Ectodermal cell (in vitro differentiated cells): ENCODE results near the gene MAN1C1.

Experiments used
- H3K27ac ChIP-seq: 2 replicates; pipeline ENCODE4 v1.7.0; 2013; ENCODE audit warnings: mild to moderate bottlenecking, low read depth, low read length; ENCODE audit not compliant: insufficient read depth, poor library complexity, severe bottlenecking
- H3K27me3 ChIP-seq: 2 replicates; pipeline ENCODE4 v1.7.0; 2013; ENCODE audit warnings: mild to moderate bottlenecking, low read length; ENCODE audit not compliant: insufficient read depth, control insufficient read depth, poor library complexity, severe bottlenecking
- H3K36me3 ChIP-seq: one replicate; pipeline ENCODE4 v1.7.0; 2013; ENCODE audit warnings: low read length; ENCODE audit not compliant: control insufficient read depth, insufficient read depth
- H3K4me1 ChIP-seq: one replicate; pipeline ENCODE4 v1.7.0; 2013; ENCODE audit warnings: low read length; ENCODE audit not compliant: control insufficient read depth, insufficient read depth
- H3K4me3 ChIP-seq: 2 replicates; pipeline ENCODE4 v1.7.0; 2013; ENCODE audit warnings: low read depth, low read length, control low read depth; ENCODE audit not compliant: insufficient read depth
- H3K9me3 ChIP-seq: 2 replicates; pipeline ENCODE4 v1.7.0; 2013; ENCODE audit warnings: mild to moderate bottlenecking, low read length, moderate library complexity; ENCODE audit not compliant: control insufficient read depth
- WGBS, 2 experiments: methylation state at CpG; one replicate each; pipeline ENCODE4 v1.1.7; 2013; ENCODE audit warnings: missing lambda C conversion rate in 2 of 2; 5-methylcytosine and 5-hydroxymethylcytosine counted together

Gene MAN1C1

DNA sequence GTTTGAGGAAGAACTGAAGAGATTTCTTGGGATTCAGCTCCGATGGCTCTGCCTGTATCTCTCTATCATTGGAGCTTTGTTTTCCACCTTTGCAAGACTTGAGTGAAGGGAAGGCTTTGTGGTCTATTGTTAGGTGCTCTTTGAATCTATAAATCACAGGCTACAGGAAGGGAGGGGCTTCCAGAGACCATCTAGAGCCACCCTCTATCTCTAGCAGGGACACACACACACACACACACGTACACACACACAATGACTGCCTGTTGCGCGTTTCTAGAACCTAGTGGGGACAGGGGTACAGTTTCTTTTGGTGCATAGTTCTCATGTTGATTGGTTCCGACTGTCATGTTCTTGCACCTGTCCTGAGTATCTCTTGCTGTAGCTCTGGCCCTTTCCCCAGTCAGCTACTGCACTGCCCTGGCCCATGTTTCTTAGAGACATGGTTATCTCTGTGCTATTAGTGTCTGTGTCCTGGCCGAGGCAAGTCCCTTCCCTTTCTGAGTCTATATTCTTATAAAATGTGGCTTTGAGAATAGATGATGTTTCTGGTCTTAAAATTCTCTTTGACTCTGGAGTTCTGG is 60.7 kb downstream of the MAN1C1 start:
- Histone ChIP-seq H3K4me3 (no peak overlapping the region), H3K36me3 (no peaks in the 10 kb centered on the region), H3K4me1 (no peaks in the 10 kb centered on the region), H3K27me3 (no peaks in the 10 kb centered on the region), H3K9me3 (no peaks in the 10 kb centered on the region), H3K27ac (no peak overlapping the region)
- 86 to 88% methylated on average over 6 of the region's 6 CpGs for WGBS, 2 experiments

- WGBS, 2 experiments = 93 to 96% methylated on average over 2 of the region's 2 CpGs
- no peaks in the 10 kb centered on the region for H3K4me1 ChIP-seq
- H3K4me3 ChIP-seq = no peak overlapping the region
- no peaks in the 10 kb centered on the region for H3K27me3 ChIP-seq
- no peaks in the 10 kb centered on the region for H3K36me3 ChIP-seq
- H3K9me3 ChIP-seq = no peaks in the 10 kb centered on the region
- no peak overlapping the region for H3K27ac ChIP-seq
These were observed 62.6 kb downstream of the MAN1C1 start for GRCh38 chr1:25679171-25679570.

DNA sequence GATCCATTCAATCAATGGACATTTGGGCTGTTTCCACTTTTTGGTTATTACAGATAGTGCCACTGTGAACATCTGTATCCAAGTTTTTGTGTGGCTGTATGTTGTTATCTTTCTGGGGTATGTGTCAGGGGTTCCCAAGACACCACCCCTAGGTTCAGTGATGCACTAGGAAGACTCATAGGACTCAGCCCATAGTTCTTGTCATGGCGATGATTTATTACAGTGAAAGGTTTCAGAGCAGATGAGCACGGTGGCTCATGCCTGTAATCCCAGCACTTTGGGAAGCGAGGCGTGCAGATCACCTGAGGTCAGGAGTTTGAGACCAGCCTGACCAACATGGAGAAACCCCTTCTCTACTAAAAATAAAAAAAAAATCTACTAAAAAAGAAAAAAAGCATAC is 64.1 kb downstream of the MAN1C1 start:
- 92 to 94% methylated on average over 4 of the region's 4 CpGs for WGBS, 2 experiments
- Histone ChIP-seq H3K4me1 (no peaks in the 10 kb centered on the region), H3K27ac (no peak overlapping the region), H3K9me3 (no peaks in the 10 kb centered on the region), H3K36me3 (no peaks in the 10 kb centered on the region), H3K4me3 (no peak overlapping the region), H3K27me3 (no peaks in the 10 kb centered on the region)

GRCh38 chr1:25682059-25682601 is 65.5 kb downstream of the MAN1C1 start:
- no peaks in the 10 kb centered on the region for H3K4me1 ChIP-seq

GRCh38 chr1:25683177-25683576 is 66.6 kb downstream of the MAN1C1 start:
- Histone ChIP-seq H3K27ac (no peak overlapping the region), H3K9me3 (no peaks in the 10 kb centered on the region), H3K27me3 (no peaks in the 10 kb centered on the region), H3K4me3 (no peak overlapping the region), H3K4me1 (no peaks in the 10 kb centered on the region), H3K36me3 (no peaks in the 10 kb centered on the region)
- 85 to 91% methylated on average over 4 of the region's 4 CpGs for WGBS, 2 experiments

More at GRCh38 chr1:25682059-25682601, 65.5 kb downstream of the MAN1C1 start:
- Histone ChIP-seq H3K4me3 (no peak overlapping the region), H3K27me3 (no peaks in the 10 kb centered on the region), H3K36me3 (no peaks in the 10 kb centered on the region), H3K27ac (no peak overlapping the region), H3K9me3 (no peaks in the 10 kb centered on the region)
- WGBS, 2 experiments = 89 to 91% methylated on average over 6 of the region's 6 CpGs

GRCh38 chr1:25683731-25684130 is 67.1 kb downstream of the MAN1C1 start:
- no peak overlapping the region for H3K4me3 ChIP-seq
- H3K4me1 ChIP-seq = no peaks in the 10 kb centered on the region
- no peak overlapping the region for H3K27ac ChIP-seq
- no peaks in the 10 kb centered on the region for H3K27me3 ChIP-seq
- no peaks in the 10 kb centered on the region for H3K36me3 ChIP-seq
- 77 to 80% methylated on average over 9 of the region's 9 CpGs for WGBS, 2 experiments
- H3K9me3 ChIP-seq = no peaks in the 10 kb centered on the region

- WGBS, 2 experiments = 89 to 91% methylated on average over 13 of the region's 13 CpGs
- H3K9me3 ChIP-seq = no peaks in the 10 kb centered on the region
These were observed 67.8 kb downstream of the MAN1C1 start for GRCh38 chr1:25684216-25684965.

GRCh38 chr1:25685211-25685750 is 68.7 kb downstream of the MAN1C1 start:
- Histone ChIP-seq H3K4me3 (no peak overlapping the region), H3K36me3 (no peaks in the 10 kb centered on the region), H3K27me3 (no peaks in the 10 kb centered on the region), H3K9me3 (no peaks in the 10 kb centered on the region), H3K4me1 (no peaks in the 10 kb centered on the region), H3K27ac (no peak overlapping the region)
- 92 to 93% methylated on average over 11 of the region's 11 CpGs for WGBS, 2 experiments

More at GRCh38 chr1:25684216-25684965, 67.8 kb downstream of the MAN1C1 start:
- H3K27ac ChIP-seq = no peak overlapping the region
- H3K4me1 ChIP-seq = no peaks in the 10 kb centered on the region
- no peak overlapping the region for H3K4me3 ChIP-seq
- H3K27me3 ChIP-seq = no peaks in the 10 kb centered on the region
- H3K36me3 ChIP-seq = no peaks in the 10 kb centered on the region

DNA sequence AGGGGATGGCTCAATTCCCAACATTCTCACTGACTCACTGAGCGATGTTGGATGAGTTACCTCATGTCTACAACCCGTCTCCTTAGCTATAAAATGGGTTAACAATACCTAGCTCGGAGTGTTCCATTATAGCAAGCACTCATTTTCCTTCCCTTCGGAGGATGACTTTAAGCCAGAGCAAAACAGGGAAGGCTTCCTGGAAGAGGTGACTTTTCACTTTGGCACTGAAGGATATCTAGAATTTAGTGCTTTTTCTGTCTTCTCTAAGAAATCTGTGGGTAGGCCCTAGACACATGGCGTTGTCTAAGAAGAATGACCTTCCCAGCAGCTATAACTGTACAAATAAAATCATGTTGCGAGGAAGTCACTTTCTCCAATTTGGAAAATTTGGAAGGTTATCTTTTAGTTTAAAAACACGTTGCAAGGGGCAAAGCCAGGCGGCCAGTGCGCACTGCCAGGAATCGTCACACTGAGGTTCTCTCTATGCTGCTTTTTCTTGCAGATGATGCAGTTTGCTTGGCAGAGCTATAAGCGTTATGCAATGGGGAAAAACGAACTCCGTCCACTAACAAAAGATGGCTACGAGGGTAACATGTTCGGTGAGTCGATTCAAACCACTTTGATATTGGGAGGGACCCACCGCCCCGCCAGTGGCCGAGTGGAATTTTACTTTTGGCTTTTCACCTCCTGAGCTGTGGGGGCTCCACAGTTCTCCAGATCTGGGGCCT is 69.5 kb downstream of the MAN1C1 start:
- Histone ChIP-seq H3K9me3 (no peaks in the 10 kb centered on the region), H3K4me1 (no peaks in the 10 kb centered on the region), H3K27me3 (no peaks in the 10 kb centered on the region), H3K36me3 (no peaks in the 10 kb centered on the region), H3K27ac (no peak overlapping the region), H3K4me3 (no peak overlapping the region)
- 95% methylated on average over 19 of the region's 19 CpGs for WGBS, 2 experiments
